NCI-H2029 (cell line): ENCODE measurements around the gene RGS2.

Experiments used
- DNase-seq: peaks from one replicate; lab custom pipeline; 2025; lab: John Stamatoyannopoulos, UW

RGS2 gene, protein sequence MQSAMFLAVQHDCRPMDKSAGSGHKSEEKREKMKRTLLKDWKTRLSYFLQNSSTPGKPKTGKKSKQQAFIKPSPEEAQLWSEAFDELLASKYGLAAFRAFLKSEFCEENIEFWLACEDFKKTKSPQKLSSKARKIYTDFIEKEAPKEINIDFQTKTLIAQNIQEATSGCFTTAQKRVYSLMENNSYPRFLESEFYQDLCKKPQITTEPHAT

DNA sequence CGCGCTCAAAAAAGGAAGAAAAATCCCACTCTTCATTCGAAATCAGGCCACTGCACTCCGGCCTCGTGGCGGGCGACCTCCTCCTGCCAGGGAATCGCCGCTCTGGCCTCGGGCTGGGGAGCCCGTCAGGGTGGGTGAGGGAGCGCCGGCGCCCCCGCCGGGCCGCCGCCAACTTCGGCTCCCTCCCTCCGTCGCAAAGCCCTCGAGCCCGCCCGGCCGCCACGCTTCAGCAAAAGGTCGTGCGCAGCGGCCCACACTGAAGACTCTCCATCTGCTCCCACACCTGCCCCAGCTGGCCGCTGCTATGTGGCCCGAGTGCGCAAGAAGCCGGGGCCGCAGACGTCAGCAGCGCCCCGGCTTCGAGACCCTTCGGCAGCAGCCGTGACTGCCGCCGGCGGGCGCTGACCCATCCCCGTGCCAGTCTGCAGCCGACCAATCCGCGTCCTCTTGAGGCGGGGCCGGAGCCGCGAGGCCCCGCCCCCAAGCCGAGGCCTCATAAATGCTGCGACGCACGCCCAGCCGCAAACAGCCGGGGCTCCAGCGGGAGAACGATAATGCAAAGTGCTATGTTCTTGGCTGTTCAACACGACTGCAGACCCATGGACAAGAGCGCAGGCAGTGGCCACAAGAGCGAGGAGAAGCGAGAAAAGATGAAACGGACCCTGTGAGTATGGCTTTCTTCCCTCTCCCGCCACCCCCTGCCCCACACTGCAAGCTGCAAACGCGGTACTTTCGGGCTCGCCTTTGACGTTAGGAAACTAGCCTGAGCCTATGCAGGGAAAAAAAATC, at the start of gene RGS2:
TSS of gene RGS2 (plus strand) at position 522 of the 789 bp plus-strand sequence. CDS start at position 555, 33 bp downstream.
- DNase-seq, result peak; percentile 81

DNA sequence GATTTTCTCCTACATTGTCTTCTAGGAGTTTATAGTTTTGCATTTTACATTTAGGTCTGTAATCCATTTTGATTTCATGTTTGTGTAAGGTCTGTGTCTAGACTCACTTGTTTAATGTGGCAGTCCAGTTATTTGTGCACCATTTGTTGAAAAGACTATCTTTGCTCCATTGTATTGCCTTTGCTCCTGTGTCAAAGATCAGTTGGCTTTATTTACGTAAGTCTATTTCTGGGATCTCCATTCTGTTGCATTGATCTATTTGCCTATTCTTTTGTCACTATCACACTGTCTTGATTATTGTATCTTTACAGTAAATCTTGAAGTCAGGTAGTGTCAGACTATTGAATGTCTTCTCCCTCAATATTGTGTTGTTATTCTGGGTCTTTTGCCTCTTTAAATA, 49.7 kb upstream of the RGS2 start:
- DNase-seq, result no peak

DNA sequence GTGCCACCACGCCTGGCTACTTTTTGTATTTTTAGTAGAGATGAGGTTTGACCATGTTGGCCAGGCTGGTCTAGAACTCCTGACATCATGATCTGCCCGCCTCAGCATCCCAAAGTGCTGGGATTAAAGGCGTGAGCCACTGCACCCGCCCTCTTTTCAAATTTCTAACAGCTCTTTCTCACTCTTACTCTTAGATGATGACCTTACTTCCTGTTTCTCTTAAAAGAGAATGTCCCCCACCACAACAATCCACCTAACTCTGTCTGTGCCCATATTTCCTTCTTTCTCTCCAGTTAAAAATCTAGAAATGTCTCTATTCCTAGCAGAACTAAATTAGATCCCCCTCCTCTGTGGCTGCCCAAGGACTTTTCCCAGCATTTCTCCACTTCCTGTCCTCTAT, 46.6 kb upstream of the RGS2 start:
- no peak for DNase-seq

DNA sequence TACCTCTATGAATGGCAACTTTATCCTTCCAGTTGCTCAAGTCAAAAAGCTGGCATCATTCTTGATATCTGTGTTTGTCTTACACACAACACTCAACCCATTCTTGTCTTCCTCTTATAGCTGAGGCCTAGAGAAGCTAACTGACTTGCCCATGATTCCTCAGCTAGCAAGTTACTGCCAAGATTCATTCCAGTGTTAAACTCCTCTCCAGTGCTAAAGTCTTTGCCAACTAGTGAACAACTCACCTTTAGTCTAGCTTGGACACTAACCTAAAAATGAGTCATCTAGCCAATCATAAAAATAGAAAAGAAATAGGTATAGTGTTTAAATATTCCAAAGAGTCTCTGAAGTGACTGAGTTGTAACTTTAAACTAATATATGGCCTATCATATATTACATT, 45.6 kb upstream of the RGS2 start:
- no peak for DNase-seq

DNA sequence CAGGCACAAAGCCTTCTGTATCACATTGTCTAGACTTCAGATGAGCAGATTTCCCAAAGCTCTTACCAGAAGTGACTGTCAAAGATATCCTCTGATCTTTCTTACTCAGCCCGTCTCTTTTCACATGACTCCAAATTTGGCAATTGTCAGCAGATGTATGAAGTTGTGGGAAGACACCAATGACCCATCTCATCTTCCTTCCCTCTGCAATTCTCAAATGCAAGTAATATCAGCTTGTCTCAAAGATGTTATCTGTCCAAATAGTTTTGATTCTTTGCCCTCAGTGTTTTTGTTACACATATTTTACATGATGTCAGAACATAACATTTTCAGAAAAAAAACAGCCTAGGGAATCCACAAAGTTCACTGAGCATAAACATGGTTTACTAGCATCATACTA, 45.1 kb upstream of the RGS2 start:
- no peak for DNase-seq

DNA sequence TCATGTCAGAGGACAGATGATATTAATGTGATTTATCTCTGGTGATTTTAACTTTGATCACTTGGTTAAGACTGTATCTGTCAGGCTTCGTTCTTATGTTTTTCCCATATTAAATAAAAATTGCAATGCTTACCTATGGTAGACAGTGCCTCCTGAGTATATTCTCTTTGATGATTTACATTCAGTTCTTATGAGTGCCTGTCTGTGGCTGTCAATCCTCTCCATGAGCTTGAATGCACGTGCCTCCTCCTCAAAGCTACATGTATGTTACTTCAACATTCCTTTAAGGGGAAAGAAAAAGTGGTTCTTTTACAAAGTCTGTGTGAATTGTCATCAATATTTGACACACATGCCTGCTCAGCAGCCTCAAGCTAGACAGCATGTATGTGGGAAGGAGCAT, 44.2 kb upstream of the RGS2 start:
- DNase-seq, result no peak

DNA sequence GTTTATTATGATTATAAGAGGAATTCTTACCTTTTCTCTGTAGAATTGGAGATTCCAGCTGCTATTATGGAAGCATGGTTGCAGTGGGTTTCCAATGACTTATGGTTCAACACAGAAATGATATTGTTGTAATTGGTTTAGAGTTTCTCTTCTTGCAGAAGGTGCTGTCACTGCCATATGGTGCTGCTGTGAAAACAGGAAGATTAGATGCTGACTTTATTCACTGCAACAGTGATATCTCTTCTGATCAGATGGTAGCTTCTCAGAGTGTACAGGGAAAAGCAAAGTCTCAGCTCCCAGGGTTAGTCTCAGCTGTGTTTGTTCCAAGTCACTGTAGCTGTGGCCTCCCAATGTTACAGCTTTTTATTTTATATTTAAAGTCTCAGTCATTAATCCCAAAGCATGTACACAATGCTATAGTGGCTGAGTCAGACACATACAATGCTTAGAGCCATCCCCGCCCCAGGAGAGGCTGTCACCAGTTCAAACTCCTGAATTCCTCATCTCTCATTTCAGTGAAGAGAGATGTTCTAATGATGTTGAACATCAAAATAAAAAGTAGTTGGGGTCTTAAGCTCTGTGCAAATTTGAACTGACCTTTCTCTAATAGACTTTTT, 42.7 kb upstream of the RGS2 start:
- DNase-seq, result no peak

DNA sequence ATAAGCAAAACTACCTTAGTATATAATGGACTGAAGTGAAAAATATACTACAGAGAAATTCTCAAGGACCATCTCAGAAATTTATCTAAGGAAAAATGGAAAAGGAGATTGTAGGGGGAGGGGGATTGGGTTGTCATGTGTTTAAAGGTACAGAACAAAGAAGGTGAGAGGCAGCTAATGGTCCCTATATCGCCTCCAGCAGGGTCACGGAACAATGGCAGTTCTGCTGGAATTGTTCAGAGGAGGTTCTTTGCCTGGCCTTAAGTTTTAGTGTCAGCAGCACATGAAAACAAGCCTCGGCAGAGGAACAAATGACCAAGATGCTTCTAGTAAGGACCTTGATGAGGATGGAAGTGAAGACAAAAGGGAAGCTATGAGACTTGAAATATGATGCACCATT, 42.0 kb upstream of the RGS2 start:
- no peak for DNase-seq

DNA sequence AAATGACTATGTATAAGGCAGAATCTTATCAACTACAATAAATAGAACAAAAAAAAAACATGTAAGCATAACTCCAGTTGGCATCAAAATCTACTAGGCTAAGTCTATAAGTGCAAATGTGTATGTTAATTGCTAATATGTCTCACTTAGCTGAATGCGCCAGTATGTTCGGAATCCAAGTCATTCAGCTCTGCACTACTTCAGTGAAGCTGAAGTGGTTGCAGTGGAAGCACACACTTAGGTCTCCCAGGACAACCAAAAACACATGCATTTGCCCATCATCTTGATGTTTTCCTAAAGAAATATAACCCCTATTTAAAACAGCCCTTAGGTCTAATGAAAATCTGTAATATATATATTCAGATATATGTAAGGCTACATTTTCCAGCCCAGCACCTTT, 41.0 kb upstream of the RGS2 start:
- DNase-seq, result no peak

DNA sequence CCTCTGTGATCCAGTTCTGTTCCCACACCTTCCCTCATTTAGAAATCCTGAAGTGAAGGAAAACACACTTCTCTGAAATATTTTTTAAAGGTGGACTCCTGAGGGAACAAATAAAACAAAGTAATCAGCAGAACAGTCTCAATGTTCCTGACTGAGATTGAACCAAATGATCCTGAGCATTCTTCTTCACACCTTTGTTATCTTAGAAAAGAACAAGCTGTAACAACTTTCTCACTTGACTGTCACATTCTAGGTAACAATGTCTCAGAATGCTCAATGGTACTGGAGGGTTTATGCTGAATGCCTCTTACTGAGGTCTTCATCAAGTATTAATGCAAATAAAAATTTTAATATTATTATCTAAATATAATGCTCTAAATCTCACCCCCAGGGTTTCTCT, 40.4 kb upstream of the RGS2 start:
- DNase-seq, result no peak

DNA sequence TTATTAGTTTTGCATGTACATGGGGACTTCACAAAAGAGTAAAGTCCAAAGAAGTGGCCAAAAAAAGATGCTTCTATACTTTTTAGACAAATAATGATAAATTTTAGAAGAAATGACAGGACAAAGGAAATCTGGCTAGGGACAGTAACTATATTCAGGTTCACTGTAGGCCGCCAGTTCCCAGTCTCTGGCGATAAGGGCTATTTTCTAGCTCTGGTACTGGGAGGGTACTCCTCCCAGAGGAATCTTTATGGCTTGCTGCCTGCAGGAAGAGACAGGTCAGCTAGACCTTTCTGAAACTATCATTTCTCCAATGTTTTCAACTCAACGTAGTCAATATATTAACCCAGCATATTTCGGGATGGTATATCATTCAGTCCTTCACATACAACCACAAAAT, 37.5 kb upstream of the RGS2 start:
- no peak for DNase-seq

DNA sequence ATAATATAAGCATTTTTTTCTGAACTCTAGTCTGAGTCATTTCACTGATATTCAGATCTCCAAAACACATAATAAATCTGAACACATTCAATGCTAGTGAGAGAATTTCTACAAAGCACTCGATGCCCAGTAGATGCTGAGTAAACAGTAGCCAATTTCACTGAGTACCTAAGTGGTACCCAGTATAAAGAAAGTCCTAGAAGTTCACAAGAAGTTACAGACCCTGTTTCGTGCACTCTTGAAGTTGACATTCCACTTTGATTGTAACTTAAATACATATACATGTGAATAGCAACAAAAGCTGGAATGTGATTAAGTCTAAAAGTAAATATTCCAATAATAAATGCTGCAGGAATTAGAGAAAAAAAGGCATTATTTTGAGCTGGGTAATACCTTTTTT, 33.2 kb upstream of the RGS2 start:
- no peak for DNase-seq

DNA sequence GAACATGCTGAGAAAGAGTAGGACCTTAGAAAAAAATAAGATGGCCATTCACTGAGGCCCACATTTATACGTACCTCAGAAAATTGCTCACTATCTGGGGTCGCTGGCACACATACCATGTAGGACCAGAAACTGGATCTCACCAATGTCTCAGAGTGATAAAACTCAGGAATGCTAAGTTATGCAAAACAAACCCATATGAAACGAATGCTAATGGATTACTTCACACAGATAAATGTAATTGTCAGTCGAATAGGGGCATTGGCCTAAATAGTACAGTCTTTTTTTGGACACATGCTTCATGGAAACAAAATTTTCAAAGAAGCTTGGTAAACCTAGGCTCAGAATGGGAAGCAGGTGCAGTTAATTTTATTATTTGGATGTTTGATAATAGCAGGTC, 32.6 kb upstream of the RGS2 start:
- no peak for DNase-seq

DNA sequence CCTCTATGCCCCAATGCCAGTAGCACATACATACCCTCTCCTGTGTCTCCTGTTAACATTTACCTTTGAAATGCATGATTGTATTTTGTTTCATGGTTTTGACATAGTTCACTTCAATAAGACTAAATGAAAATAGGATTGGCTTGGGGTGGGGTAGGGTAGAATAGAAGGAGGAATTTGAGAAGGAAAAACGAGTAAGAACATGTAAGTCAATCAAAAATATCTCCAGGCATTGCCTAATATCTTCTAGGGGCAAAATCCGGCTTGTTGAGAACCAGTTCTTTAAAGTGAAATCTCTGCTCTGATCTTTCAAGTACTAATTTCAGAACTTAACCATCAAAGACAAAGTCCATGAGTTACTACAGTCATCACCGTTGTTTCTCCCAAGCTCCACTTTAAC, 31.8 kb upstream of the RGS2 start:
- DNase-seq, result no peak

DNA sequence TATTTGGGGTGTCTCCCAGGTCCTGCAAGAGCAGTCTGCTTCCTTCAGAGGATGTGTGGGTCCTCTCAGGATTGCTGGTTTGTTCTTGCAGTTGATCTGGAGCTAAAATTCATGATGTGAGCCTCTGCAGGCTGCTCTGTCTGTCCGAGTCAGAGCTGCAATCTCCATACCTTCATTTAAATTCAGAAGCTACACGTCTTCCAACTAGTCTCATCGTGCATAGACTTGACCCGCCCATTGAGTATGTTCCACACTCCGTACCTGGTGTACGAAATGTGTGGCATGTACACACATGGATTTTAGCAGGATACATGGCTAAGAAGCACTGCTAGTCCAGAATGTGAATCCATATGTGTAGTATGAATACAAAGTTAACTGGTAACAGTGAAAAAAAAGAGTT, 25.0 kb upstream of the RGS2 start:
- DNase-seq, result no peak

DNA sequence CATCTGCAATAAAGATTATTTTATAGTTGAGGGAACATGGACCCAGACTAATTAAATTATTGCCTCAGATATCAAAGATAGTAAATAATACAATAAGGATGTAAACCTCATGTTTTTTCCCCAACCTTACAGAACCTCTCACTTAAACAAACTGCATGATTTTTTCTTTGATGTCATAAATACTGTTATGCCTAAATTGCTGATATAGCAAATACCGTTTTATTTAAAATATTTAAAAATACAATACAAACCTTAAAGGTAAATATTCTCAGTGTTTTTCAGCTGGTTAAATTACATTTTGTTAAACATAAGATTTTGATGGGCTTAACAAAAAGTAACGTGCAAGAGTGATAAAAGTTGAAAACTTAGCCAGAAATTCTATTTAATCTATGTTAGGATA, 24.4 kb upstream of the RGS2 start:
- DNase-seq, result no peak

DNA sequence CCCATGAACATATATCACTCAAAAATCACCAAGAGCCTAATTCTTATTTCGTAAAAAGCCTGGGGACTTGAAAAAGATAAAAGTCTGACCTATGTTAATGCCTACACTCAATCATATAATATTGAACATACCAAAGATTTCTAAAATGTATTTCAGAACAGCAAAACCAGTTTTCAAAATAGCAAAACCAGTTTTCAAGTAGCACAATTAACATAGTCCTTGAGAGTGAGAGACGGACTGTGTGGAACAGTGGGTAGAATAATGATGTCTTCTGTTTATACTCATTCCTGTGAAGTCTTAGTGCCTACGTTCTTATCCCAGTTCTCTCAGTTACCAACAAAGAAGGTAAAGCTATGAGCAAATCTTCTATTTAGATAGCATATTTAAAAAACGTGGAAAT, 22.3 kb upstream of the RGS2 start:
- DNase-seq, result no peak

DNA sequence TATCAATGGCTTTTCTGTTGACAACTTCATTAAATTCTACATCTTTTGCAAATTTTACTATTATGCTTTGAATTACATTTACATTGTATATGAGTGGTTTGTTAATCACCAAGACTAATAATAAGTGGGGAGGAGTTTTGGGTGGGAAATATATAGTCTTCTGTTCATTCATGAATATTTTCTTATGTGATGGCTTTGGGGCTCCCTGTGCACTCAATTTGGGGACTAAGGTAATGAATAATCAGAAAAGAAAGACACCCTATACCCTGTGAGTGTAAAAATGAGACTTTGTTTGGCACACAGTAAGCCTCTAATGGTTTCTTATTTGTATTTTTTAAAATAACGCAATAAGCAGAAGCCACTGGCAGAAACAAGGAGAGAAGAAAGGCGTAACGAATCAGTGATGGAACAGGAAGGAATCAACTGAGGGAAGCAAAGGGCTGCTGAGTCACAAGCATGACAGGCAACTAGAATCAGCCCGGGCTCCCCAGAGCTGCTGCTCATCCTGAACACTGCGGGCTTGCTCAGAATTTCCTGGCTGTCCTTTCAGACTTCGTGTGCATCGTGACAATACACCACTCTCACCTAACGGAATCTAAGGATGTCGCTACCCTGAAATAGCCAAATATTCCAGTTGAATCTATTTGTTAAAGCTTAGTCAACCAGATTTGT, 20.8 kb upstream of the RGS2 start:
- DNase-seq, result no peak

DNA sequence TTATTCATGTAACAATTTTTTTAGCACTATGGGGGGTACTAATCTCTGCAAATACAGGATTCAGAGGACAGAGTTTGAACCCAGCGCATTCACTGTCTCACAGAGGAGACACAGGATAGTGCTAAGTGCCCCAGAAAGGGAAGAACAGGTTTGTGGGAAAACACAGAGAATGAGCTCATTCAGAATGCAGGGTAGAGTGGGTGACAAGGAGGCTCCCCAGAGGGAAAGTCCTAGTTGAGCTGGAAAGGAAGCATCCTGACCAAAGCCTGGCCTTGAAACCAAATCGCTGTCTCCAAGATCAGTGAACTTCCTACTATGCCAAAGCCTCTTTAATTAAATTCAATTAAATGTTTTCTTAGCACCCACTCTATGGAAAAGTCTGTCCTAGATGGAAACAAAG, 19.0 kb upstream of the RGS2 start:
- DNase-seq, result no peak

DNA sequence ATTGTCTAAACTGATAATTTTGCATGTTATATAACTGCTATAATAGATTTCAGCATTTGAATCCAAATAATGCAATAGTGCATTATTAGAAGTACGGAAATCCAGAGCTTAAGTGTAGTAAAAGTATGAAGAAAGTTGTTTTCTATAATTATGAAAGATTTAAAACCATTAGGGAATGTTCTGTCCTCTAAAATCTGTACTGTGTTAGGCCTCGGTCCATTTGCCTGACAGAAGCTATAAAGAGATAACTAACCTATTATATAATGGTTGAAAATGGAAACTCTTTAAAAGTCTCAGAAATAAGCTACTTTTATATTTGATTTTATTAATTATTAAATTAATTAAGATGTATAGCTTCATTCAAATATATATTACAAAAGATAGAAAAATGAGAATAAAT, 16.2 kb upstream of the RGS2 start:
- DNase-seq, result no peak

DNA sequence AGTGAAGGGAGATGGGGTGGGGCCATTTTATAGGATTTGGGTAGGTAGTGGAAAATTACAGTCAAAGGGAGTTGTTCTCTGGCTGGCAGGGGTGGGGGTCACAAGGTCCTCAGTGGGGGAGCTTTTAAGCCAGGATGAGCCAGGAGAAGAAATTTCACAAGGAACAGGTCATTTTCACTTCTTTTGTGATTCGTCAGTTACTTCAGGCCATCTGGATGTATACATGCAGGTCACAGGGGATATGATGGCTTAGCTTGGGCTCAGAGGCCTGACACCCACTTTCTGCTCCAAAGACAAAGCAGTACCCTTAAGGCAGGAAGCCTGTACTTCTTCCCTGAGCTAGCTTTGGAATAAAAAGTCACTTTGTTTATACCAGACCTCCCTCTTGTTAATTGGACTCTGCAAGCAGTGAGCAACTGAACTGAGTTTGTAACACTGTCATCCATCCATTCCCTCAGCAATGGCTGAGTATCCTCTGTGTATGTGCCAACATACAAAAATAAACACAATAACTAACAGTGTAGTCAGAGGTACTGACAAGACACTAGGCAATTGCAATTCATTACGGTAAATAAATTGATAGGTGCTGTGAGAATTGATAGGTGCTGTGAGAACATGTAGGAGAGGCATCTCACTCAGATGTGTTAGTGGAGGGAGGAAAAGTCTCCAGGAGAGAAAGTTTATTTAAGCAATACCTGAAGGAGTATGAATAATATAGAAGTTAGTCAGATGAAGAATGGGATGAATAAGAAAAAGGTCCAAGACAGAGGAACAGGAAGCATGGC, 14.7 kb upstream of the RGS2 start:
- no peak for DNase-seq

DNA sequence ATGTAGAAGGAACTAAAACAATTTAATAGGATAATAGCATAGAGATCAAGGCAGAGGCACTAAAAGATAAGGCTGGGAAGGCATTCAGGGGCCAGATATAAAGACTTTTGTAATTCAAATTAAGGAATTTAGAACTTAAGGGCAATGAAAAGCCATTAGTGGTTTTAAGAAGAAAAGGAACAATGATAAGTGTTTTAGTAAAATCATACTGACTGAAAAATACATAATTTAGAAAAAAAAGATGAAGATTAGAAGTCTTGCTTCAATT, 14.1 kb upstream of the RGS2 start:
- DNase-seq, result no peak
